Ovary (tissue), 3 donors: Measurements from ENCODE around the gene POMP.

ENCODE experiments used
- EP300 ChIP-seq: sonication (generic); formaldehyde crosslinking; IDR thresholded peaks from one replicate; pipeline ENCODE4 v1.6.1; 2017; ENCODE audit warnings: antibody characterized with exemption
- POLR2A ChIP-seq: fragments of 450-650 bp; IDR thresholded peaks from one replicate; pipeline ENCODE4 v1.6.1; 2017; ENCODE audit warnings: antibody characterized with exemption, mild to moderate bottlenecking, moderate library complexity
- TF ChIP-seq, protein P1 (sequence below), 3 donors: fragments of 450-650 bp in 2 of 3; fragments of 200-600 bp in 1 of 3; IDR thresholded peaks; one replicate each; pipeline versions ENCODE4 v1.5.1 to v1.8.0; 2016 to 2022; ENCODE audit warnings: antibody characterized with exemption in 3 of 3, mild to moderate bottlenecking in 1 of 3
- donor health status: DM: no; HTN: no; CAD: no.

DNA sequence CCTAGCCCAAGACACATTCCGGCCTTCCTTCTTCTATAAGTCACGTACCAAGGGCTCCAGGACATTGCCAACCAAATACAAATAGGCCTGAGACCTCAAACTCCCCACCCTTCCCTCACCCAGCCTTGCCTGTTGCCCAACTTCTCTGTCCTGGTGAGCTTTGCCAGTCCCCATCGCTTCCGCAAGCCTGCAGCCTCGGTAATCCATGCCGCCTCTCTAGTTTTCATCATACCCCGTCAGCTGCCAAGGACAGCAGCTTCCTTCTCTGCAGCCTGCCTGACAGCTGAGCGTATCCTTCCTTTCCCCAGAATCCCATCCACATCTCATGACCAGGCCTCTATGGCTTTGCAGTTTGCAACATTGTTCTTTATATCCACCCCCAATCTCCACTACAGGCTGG lies 36.6 kb upstream of the POMP start:
- TF ChIP-seq, protein P1, sequence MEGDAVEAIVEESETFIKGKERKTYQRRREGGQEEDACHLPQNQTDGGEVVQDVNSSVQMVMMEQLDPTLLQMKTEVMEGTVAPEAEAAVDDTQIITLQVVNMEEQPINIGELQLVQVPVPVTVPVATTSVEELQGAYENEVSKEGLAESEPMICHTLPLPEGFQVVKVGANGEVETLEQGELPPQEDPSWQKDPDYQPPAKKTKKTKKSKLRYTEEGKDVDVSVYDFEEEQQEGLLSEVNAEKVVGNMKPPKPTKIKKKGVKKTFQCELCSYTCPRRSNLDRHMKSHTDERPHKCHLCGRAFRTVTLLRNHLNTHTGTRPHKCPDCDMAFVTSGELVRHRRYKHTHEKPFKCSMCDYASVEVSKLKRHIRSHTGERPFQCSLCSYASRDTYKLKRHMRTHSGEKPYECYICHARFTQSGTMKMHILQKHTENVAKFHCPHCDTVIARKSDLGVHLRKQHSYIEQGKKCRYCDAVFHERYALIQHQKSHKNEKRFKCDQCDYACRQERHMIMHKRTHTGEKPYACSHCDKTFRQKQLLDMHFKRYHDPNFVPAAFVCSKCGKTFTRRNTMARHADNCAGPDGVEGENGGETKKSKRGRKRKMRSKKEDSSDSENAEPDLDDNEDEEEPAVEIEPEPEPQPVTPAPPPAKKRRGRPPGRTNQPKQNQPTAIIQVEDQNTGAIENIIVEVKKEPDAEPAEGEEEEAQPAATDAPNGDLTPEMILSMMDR (IDR thresholded peaks at IDR 0.05): no peak
- TF ChIP-seq POLR2A (no peak), EP300 (no peak)
